HepG2 (cell line): Measurements from ENCODE around the gene NPW. TPM values are rescaled to one million over a fixed set of nuclear protein-coding genes. Genes with fewer than 3 reads are reported as not detected.

Source experiments
- GPBP1L1 ChIP-seq: sonication (generic); formaldehyde crosslinking; IDR thresholded peaks from 2 replicates; pipeline ENCODE4 v1.5.0; 2020; ENCODE audit warnings: mild to moderate bottlenecking, missing genetic modification reagents
- MTA3 ChIP-seq: sonication (generic); formaldehyde crosslinking; IDR thresholded peaks from 2 replicates; pipeline ENCODE4 v1.4.0; 2020; ENCODE audit warnings: missing genetic modification reagents
- SAP130 ChIP-seq: IDR thresholded peaks from 2 replicates; pipeline ENCODE4 v1.6.1; 2016; ENCODE audit warnings: low read depth
- TFDP2 ChIP-seq: sonication (generic); formaldehyde crosslinking; IDR thresholded peaks from 2 replicates; pipeline ENCODE4 v1.4.0; 2020; ENCODE audit warnings: missing genetic modification reagents
- ZNF687 ChIP-seq: sonication (generic); formaldehyde crosslinking; IDR thresholded peaks from 2 replicates; pipeline ENCODE4 v1.5.1; 2020; ENCODE audit warnings: mild to moderate bottlenecking, missing genetic modification reagents, moderate library complexity
- polyA plus RNA-seq, 8 experiments: library from polyadenylated mRNA; depleted of rRNA in 3 of 8; stranded (reverse) in 7 of 8; unstranded in 1 of 8; fragments of >200 nt; fragmentation: Illumina TruSeq in 4 of 8; extraction: Trizol in 4 of 8; gene quantifications; 2 replicates each; pipeline versions ENCODE4 v1.2.1 to v1.2.3, GENCODE V29; 2011 to 2016; ENCODE audit warnings: low read depth in 4 of 8, missing spikeins in 1 of 8, mixed read lengths in 1 of 8; ENCODE audit not compliant: insufficient read depth in 1 of 8
- total RNA-seq, 5 experiments: library from RNA; depleted of rRNA; stranded (reverse); fragments of >200 nt; fragmentation: Illumina TruSeq; extraction: Trizol; gene quantifications; 2 replicates each; pipeline ENCODE4 v1.2.3, GENCODE V29; 2016; ENCODE audit warnings: low read depth in 1 of 5

Gene NPW
- total and polyA plus RNA-seq, 2 of the 13 experiments (the other 11 are each of a cell fraction or from before 2014, with no cell fraction given), result 0.24 to 0.97 TPM

GRCh38 chr16:2008631-2009163 is 10.9 kb upstream of the NPW start (continued):
- no peak for TF ChIP-seq GPBP1L1
- TF ChIP-seq SAP130 (CRISPR knock-in tag), result peak; percentile 36; the same call in 1 of the 2 replicates
- no peak for TF ChIP-seq MTA3 (CRISPR knock-in tag)
- TF ChIP-seq ZNF687, result peak; percentile 69
- peak; percentile 26; the same call in 1 of the 2 replicates for TF ChIP-seq TFDP2 (CRISPR knock-in tag)
